ENCODE results near the gene TADA2B.

Gene TADA2B

GRCh38 chr4:7040765-7041164 is 2.4 kb upstream of the TADA2B start:
- DNase-seq (ENCODE audit: low read depth in 2 of 2) = no peak

- DNase-seq (ENCODE audit: low read depth in 2 of 2) = no peak
Measured at GRCh38 chr4:7041246-7041645, 1.9 kb upstream of the TADA2B start.

GRCh38 chr4:7041801-7042502 is 1.2 kb upstream of the TADA2B start:
- no peak for DNase-seq (ENCODE audit: low read depth in 2 of 2)

GRCh38 chr4:7042503-7043283 is 479 bp upstream of the TADA2B start:
- peak; percentile 82 to 93 for DNase-seq (ENCODE audit: low read depth in 2 of 2)

GRCh38 chr4:7044137-7044930 is 1.2 kb downstream of the TADA2B start:
- DNase-seq (ENCODE audit: low read depth in 2 of 2) = no peak

GRCh38 chr4:7045553-7045952 is 2.4 kb downstream of the TADA2B start:
- DNase-seq (ENCODE audit: low read depth in 2 of 2) = no peak

- DNase-seq (ENCODE audit: low read depth in 2 of 2) = no peak
Measured at GRCh38 chr4:7045961-7046921, 3.1 kb downstream of the TADA2B start.

GRCh38 chr4:7046971-7047370 is 3.8 kb downstream of the TADA2B start:
- DNase-seq (ENCODE audit: low read depth in 2 of 2) = no peak

GRCh38 chr4:7048642-7049041 is 5.5 kb downstream of the TADA2B start:
- no peak for DNase-seq (ENCODE audit: low read depth in 2 of 2)

GRCh38 chr4:7049295-7049694 is 6.1 kb downstream of the TADA2B start:
- no peak for DNase-seq (ENCODE audit: low read depth in 2 of 2)

GRCh38 chr4:7049739-7050138 is 6.6 kb downstream of the TADA2B start:
- DNase-seq (ENCODE audit: low read depth in 2 of 2) = no peak

GRCh38 chr4:7050481-7051143 is 7.4 kb downstream of the TADA2B start:
- DNase-seq (ENCODE audit: low read depth in 2 of 2) = no peak

- DNase-seq (ENCODE audit: low read depth in 2 of 2) = no peak
Measured at GRCh38 chr4:7051144-7051495, 7.9 kb downstream of the TADA2B start.

GRCh38 chr4:7051905-7052304 is 8.7 kb downstream of the TADA2B start:
- DNase-seq (ENCODE audit: low read depth in 2 of 2) = no peak

- DNase-seq (ENCODE audit: low read depth in 2 of 2) = no peak
Measured at GRCh38 chr4:7052313-7052712, 9.1 kb downstream of the TADA2B start.

- DNase-seq (ENCODE audit: low read depth in 2 of 2) = no peak
Measured at GRCh38 chr4:7052923-7053715, 9.9 kb downstream of the TADA2B start.

- no peak for DNase-seq (ENCODE audit: low read depth in 2 of 2)
Measured at GRCh38 chr4:7054106-7054880, 11.1 kb downstream of the TADA2B start.

GRCh38 chr4:7055111-7055989 is 12.2 kb downstream of the TADA2B start:
- no peak for DNase-seq (ENCODE audit: low read depth in 2 of 2)

Data from stimulated activated CD4-positive, alpha-beta T cell treated with anti-CD3 and anti-CD28 coated beads, Interleukin-1b, Interleukin-23, amount 100 ng/mL, for 4 hours (primary cell).